OCI-LY3 (cell line): Measurements from ENCODE around the gene NCKAP5.

Source experiments
- H2AFZ ChIP-seq: fragments of 200-600, 300-600 bp; shearing (Covaris generic); 2 replicates; pipeline ENCODE4 v1.6.0; 2014; ENCODE audit warnings: antibody characterized with exemption, low read depth, low read length
- H3K27ac ChIP-seq: fragments of 200-600, 300-600 bp; sonication (generic); 2 replicates; pipeline ENCODE4 v1.5.1; 2014; ENCODE audit warnings: mild to moderate bottlenecking, low read length, moderate library complexity, mixed read lengths
- H3K27me3 ChIP-seq: fragments of 200-600, 300-600 bp; sonication (generic); 2 replicates; pipeline ENCODE4 v1.6.1; 2014; ENCODE audit warnings: low read depth, low read length, mixed read lengths
- H3K36me3 ChIP-seq: fragments of 200-600, 300-600 bp; sonication (generic); replicated peaks from 2 replicates; pipeline ENCODE3; 2014; ENCODE audit warnings: low read depth, low read length, mixed read lengths
- H3K4me1 ChIP-seq: fragments of 300-600, 200-600 bp; sonication (generic); 2 replicates; pipeline ENCODE4 v1.6.1; 2014; ENCODE audit warnings: low read length, mixed read lengths
- H3K4me2 ChIP-seq: fragments of 200-600, 300-600 bp; sonication (generic); 2 replicates; pipeline ENCODE4 v1.6.1; 2014; ENCODE audit warnings: low read length, mixed read lengths
- H3K4me3 ChIP-seq: fragments of 300-600, 200-600 bp; sonication (generic); 2 replicates; pipeline ENCODE4 v1.5.1; 2014; ENCODE audit warnings: antibody characterized with exemption, mild to moderate bottlenecking, low read length, moderate library complexity
- H3K79me2 ChIP-seq: fragments of 300-600, 200-600 bp; shearing (Covaris generic); 2 replicates; pipeline ENCODE4 v1.6.1; 2014; ENCODE audit warnings: mild to moderate bottlenecking, low read length, mixed read lengths
- H3K9ac ChIP-seq: fragments of 300-600, 200-600 bp; shearing (Covaris generic); 2 replicates; pipeline ENCODE4 v1.6.0; 2014; ENCODE audit warnings: mild to moderate bottlenecking, low read length, moderate library complexity
- H3K9me3 ChIP-seq: fragments of 200-600, 300-600 bp; shearing (Covaris generic); 2 replicates; pipeline ENCODE4 v1.6.1; 2014; ENCODE audit warnings: low read length, mixed read lengths; ENCODE audit not compliant: insufficient read depth
- H4K20me1 ChIP-seq: fragments of 200-600, 300-600 bp; sonication (generic); 2 replicates; pipeline ENCODE4 v1.6.1; 2016; ENCODE audit warnings: low read length, mixed read lengths; ENCODE audit not compliant: insufficient read depth
- CTCF ChIP-seq: fragments of 200-600, 300-600 bp; sonication (generic); IDR thresholded peaks from 2 replicates; pipeline ENCODE4 v1.5.1; 2014; ENCODE audit warnings: antibody characterized with exemption, low read length, low read depth
- EZH2phosphoT487 ChIP-seq: fragments of 200-600 bp; shearing (Covaris generic); IDR thresholded peaks from 2 replicates; pipeline ENCODE4 v1.6.1; 2018; ENCODE audit warnings: antibody characterized with exemption, mixed run types, low read depth

The NCKAP5 gene

DNA sequence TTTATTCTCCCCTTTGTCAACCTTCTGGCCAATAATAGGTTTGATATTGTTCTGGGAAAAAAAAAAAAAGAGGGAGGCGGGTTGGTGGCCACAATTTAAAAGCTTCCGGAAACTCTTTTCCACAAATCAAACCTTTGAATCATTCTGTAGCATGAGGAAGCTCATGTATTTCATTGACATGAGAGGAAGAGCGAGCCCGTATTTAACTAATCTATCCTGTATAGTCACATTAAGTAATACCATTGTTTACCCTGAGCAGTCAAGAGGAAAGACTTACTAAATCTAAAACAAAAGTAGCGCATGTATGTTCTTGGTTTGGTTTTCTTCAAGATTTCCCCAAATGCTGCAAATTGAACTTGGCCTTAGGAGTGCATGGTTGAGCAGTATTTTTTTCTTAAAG is 120.1 kb downstream of the NCKAP5 start:
- H3K27ac ChIP-seq: no peak overlapping the region
- no peaks in the 10 kb centered on the region for H4K20me1 ChIP-seq
- no peaks in the 10 kb centered on the region for H3K9me3 ChIP-seq
- no peaks in the 10 kb centered on the region for H3K4me1 ChIP-seq
- no peak for TF ChIP-seq EZH2phosphoT487
- TF ChIP-seq CTCF: no peak
- no peaks in the 10 kb centered on the region for H3K79me2 ChIP-seq
- no peaks in the 10 kb centered on the region for H3K27me3 ChIP-seq
- H3K36me3 ChIP-seq: no peaks in the 10 kb centered on the region
- H3K4me3 ChIP-seq: no peak overlapping the region
- no peak overlapping the region for H3K9ac ChIP-seq
- no peak overlapping the region for H2AFZ ChIP-seq
- no peak overlapping the region for H3K4me2 ChIP-seq

DNA sequence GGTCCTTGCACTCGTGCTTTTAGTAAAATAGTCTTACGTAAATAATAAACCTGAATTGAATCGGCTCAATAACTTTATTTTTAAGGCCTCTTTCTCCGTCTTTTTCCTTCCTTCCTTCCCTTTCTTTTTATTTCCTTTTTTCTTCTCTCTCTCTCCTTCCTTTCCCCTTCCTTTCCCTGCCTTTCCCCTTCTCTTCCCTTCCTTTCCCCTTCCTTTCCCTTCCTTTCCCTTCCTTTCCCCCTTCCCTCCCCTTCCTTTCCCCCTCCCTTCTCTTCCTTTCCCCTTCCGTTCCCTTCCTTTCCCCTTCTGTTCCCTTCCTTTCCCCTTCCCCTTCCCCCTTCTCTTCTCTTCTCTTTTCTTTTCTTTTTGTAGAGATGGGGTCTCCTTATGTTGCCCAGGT is 121.0 kb downstream of the NCKAP5 start:
- H3K9me3 ChIP-seq: no peaks in the 10 kb centered on the region
- no peak overlapping the region for H2AFZ ChIP-seq
- no peak for TF ChIP-seq EZH2phosphoT487
- TF ChIP-seq CTCF: no peak
- H4K20me1 ChIP-seq: no peaks in the 10 kb centered on the region
- H3K4me1 ChIP-seq: no peaks in the 10 kb centered on the region
- H3K79me2 ChIP-seq: no peaks in the 10 kb centered on the region
- no peaks in the 10 kb centered on the region for H3K36me3 ChIP-seq
- no peak overlapping the region for H3K9ac ChIP-seq
- no peak overlapping the region for H3K27ac ChIP-seq
- H3K4me2 ChIP-seq: no peak overlapping the region
- no peaks in the 10 kb centered on the region for H3K27me3 ChIP-seq
- H3K4me3 ChIP-seq: no peak overlapping the region

DNA sequence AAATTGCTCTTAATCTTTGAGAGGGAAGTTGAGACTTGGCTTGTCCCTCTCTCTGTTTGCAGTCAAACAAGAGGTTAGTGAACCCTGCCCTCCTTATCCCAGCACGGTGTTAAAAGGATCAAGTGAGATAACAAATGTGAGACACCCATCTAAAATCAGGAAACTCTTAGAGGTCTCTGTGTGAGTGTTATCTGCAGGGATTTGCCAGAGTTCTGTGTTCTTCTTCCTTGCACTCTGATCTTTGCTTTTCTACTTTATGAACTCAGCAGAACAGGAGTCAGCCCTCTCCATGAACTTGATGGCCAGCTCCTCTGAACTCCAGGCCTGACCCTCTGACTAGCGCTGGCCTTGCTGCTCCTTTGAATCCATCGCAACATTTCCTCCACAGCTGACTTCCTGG is 123.8 kb downstream of the NCKAP5 start:
- Histone ChIP-seq H3K79me2 (no peaks in the 10 kb centered on the region), H3K4me1 (no peaks in the 10 kb centered on the region), H4K20me1 (no peaks in the 10 kb centered on the region), H3K4me3 (no peak overlapping the region), H3K27ac (no peak overlapping the region), H3K27me3 (no peaks in the 10 kb centered on the region), H3K9me3 (no peaks in the 10 kb centered on the region), H3K9ac (no peak overlapping the region), H2AFZ (no peak overlapping the region), H3K36me3 (no peaks in the 10 kb centered on the region), H3K4me2 (no peak overlapping the region)
- TF ChIP-seq EZH2phosphoT487 (no peak), CTCF (no peak)

- Histone ChIP-seq H3K9me3 (no peaks in the 10 kb centered on the region), H3K4me2 (no peak overlapping the region), H3K4me1 (no peaks in the 10 kb centered on the region), H3K27me3 (no peaks in the 10 kb centered on the region), H3K36me3 (no peaks in the 10 kb centered on the region), H3K4me3 (no peak overlapping the region), H3K79me2 (no peaks in the 10 kb centered on the region), H4K20me1 (no peaks in the 10 kb centered on the region), H2AFZ (no peak overlapping the region), H3K9ac (no peak overlapping the region), H3K27ac (no peak overlapping the region)
- no peak for TF ChIP-seq CTCF
- TF ChIP-seq EZH2phosphoT487: no peak
Observed at GRCh38 chr2:133442393-133442792, 125.9 kb downstream of the NCKAP5 start.
